T47D (cell line): ENCODE results near the gene IRS1.

Experiments used
- DNase-seq, 2 experiments: peaks; one replicate each; pipeline versions ENCODE4 v3.0.0 to v3.0.0-alpha.2; 2011 to 2012; ENCODE audit warnings: low read depth in 1 of 2, low spot score in 1 of 2
- JUND ChIP-seq: IDR thresholded peaks from 2 replicates; pipeline ENCODE4 v1.6.1; 2012; ENCODE audit warnings: low read depth
- in situ Hi-C: cut with HindIII; loops from 2 replicates; pipeline ENCODE4 v1.10.0; 2016; ENCODE audit warnings: low sequenced_read_pairs, low pct_unique_long_range_greater_than_20kb

The IRS1 gene

DNA sequence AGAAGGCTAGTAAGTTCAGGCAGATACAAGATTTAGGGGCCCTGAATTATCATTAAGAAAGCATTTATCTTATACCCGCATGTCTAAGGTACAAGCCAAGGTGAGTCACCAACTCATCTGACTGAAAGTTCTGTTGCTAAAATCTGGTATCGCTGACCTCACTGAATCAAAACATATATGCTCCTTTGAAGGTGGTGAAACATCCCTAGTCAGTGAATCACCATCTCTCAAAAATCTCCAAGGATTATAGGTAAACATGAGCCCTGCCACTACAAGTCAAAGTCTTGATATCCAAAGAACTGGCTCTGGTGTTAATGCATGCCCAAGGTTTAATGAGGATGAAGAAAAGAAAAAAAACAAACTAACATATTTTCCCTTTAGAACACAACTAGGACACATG, 43.5 kb downstream of the IRS1 start:
- DNase-seq: no peak
- no peak for TF ChIP-seq JUND
- in situ Hi-C loops: no loop called here

GRCh38 chr2:226755631-226756030, 44.0 kb downstream of the IRS1 start:
- no peak for TF ChIP-seq JUND
- no peak for DNase-seq
- in situ Hi-C loops: no loop called here

DNA sequence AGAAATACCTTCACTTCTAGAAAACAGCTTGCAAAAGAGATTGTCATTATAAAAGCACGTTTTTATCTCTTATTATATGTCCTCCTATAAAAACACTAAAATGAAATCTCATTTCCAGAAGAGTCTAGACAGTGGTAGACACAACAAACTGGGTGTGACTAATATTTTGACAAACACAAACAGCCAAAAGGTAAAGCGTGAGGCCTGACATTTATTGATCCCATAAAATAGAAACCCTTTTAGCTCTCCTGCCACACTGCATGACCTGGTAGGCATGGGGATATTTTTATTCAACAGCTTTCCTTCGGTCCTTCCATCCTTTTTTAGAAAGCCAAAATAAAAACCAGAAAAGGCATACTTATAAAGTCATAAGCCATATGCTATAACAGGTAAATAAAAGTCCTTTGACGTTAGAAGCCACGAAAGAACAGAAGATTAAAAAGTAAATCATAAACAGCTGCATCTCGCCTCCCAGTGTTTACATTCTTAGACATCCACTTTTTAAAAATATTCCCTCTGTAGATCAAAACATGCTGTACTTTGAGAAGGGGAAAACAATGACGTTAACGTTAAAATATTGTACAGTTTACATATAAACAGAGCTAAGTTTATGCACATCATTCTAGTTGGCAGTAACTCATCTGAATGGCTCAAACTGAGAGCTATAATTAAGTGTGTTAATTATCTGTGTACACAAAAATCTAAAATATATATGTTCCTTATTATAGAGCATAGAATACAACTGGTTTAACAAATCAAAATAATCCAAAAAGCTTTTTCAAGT, 44.6 kb downstream of the IRS1 start:
- no peak for DNase-seq
- TF ChIP-seq JUND: no peak
- in situ Hi-C loops: no loop called here

GRCh38 chr2:226752887-226753286, 46.7 kb downstream of the IRS1 start:
- no peak for TF ChIP-seq JUND
- in situ Hi-C loops: no loop called here
- DNase-seq: no peak

GRCh38 chr2:226747288-226747687, 52.3 kb downstream of the IRS1 start:
- no peak for DNase-seq
- no peak for TF ChIP-seq JUND
- in situ Hi-C loops: no loop called here

DNA sequence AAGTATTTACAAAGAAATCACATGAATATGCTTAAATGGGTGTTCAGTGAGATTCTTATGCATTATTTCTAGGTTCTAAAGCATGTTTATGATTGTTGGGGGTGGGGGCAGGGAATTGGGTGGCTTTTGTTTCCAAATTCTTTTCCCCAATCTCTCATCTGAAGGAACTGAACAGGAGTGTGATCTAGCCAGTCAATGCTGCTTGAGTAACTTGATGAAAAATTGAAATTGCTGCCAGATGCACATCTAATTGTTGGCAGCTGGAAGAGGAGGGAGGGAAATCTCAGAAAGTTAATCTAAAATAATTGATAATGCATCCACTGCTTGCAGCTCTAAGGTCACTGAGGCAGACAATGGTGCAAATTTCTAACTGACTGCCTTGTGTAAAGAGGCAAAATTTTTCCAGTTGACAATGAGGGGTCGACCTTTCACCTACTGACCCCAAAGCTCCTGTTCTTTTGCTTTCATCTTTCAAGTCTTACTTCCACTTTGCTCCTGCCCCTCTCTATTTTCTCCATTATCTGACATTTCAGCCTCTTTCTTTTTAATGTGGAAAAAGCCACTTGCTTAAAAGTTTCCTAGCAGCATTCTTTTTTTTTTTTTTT, 53.3 kb downstream of the IRS1 start:
- no peak for DNase-seq
- in situ Hi-C loops: no loop called here
- no peak for TF ChIP-seq JUND

DNA sequence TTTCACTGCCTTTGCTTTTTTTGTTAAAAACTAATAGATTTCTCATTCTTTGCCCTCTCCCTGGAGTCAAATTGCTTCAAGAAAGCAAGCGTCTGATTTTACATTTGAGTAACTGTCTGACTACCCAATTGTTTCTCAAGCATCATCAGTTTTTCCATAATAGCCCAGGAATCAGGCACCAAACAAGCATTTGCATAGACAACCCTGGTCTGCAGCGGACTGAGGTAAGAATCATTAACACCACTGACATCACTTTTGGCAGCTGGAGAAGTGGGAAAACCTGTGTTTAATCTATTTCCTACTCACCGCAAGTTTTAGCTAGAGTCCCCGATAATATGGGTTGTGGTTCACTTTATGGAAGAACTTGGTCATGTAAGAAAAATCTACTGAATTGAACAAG, 55.7 kb downstream of the IRS1 start:
- no peak for DNase-seq
- TF ChIP-seq JUND: no peak
- in situ Hi-C loops: no loop called here

DNA sequence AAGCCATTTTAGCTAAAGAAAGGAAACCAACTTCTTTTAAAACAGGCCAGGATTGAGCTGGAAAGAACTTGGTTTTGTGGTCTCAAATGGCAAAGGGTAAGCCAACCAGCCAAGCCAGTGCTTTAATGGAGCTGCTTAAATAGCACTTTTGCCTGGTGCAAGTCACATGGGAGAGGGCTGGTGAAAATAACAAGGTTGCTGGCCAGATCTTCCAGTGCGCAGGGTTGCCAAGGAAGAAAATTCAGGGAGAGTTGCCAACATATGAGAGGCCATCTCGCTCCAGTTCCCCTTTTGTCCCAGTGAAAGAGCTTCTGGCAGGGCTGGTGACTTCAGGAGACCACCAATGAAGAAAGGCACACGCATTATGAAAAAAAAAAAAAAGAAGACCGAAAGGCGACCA, 57.3 kb downstream of the IRS1 start:
- no peak for TF ChIP-seq JUND
- in situ Hi-C loops: no loop called here
- DNase-seq: no peak

- TF ChIP-seq JUND: no peak
- no peak for DNase-seq
- in situ Hi-C loops: no loop called here
Observed at GRCh38 chr2:226740039-226740648, 59.5 kb downstream of the IRS1 start.

GRCh38 chr2:226739545-226740030, 60.0 kb downstream of the IRS1 start:
- in situ Hi-C loops: no loop called here
- no peak for DNase-seq
- no peak for TF ChIP-seq JUND

DNA sequence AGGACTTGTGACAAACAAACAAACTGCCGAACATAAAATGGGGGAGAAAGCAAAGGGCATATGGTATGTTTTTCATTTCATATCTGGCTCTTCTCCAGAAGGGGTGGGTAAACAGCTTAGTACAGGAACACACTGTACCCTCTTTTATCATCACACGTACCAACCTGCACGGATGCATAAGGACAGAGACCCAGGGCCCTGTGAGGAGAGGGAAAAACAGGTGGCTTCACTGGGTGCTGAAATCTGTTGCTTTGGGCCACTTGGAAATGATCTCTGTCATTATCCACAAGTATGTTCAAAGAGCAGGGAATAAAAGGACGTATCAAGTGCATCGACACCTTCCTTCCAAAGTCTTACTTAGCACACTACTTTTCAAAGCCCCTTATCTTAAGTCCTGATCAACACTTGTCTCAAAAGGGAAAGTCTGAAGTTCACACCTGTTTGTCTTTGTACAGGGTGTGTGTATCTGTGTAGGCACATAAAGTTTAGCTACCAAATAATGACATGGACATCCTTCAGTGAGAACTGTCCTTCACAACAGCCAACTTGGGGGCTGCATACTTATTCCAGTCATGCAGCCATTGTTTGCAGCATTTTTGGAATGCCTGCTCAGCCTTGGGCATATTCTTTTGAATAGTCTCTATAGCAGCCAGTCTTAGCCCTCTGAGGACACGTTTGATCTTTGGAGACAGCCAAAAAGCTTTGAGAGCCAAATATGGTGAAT, 60.6 kb downstream of the IRS1 start:
- no peak for DNase-seq
- in situ Hi-C loops: no loop called here
- no peak for TF ChIP-seq JUND

- in situ Hi-C loops: no loop called here
- no peak for DNase-seq
- TF ChIP-seq JUND: no peak
Observed at GRCh38 chr2:226738191-226738820, 61.3 kb downstream of the IRS1 start.

DNA sequence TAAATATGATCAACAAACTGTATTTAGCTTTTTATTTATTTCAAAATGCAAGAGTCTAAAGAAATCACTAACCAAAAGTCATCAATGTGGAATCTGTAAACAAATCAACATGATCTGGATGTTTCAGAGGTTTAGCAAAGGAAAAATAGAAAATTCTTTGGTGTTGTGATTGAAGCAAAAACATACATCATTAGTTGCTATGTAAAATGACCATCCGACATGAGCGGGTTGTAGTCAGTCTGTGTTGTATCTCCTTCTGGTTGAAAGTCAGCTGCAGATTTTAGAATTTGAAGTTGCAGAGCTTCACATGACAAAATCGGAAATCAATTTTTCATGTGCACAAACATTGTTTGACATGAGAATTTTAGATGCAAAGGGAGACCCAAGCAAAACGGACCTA, 63.2 kb downstream of the IRS1 start:
- in situ Hi-C loops: no loop called here
- DNase-seq: no peak
- no peak for TF ChIP-seq JUND
